Medulla oblongata (tissue), 1 donor: ENCODE results near the gene SOS2.
"Not testable (repeated sequence)": the region's sequence is repeated elsewhere in the genome, so short reads cannot be mapped to it uniquely, and the experiment has no call there.

Experiments used
- DNase-seq: peaks from one replicate; pipeline ENCODE4 v3.0.0-alpha.2; 2015; ENCODE audit errors: extremely low spot score

The SOS2 gene

GRCh38 chr14:50085570-50086320, 145.6 kb downstream of the SOS2 start:
- DNase-seq, result no peak

DNA sequence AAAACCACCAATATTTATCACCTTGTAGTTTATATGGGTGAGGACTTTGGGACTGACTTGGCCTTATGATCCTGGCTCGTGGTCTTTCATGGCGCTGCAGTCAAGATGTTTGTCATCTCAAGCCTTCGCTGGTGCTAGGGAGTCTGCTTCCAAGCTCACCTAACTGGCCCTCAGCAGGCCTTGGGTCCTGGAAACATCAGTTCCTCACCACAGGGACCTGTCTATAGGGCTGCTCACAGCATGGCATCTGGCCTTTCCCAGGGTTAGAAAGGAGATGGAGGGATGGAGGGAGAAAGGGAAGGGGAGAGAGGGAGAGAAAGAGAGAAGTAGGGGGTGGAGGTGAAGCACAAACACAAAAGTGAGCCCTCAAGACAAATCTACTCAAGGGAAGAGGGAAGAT, 146.7 kb downstream of the SOS2 start:
- no peak for DNase-seq

DNA sequence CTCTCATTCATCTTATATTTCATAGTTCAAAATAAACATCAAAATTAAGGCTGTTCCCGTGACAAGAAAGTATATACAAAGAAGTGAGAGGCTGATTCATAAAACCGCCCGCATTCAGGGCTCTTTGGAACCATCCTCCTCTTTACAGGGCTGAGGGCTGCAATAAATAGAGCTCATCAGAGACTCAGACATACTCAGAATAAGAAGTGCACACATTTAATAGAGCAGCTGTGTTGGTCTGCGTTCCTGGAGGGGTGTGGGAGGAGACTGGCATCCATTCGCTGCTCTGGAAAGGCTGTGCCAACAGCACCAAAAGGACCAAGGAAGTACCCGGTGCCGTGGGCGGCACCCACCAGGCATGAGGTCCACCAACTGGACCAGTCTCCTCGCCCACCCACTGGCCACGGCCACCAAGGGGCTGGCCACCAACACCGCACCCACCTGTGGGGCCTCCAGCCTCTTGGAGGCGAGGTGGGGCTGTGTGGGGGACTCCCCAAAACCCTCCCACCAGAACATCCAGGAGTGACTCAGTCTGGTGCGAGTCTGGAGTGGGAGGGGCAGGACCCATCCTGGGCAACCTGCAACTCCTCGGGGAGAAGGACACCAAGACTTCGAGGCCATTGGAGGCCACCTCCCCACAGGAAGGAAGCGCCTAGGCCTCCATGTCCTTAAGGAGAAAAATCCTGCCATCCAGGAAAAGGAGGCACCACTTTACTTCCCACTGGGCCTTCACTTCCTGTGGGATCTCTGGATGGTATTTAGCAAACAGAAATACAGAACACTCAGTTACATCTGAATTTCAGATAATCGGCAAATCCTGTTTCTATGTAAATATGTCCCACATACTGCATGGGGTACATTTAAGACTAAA, 147.7 kb downstream of the SOS2 start:
- DNase-seq, result no peak

DNA sequence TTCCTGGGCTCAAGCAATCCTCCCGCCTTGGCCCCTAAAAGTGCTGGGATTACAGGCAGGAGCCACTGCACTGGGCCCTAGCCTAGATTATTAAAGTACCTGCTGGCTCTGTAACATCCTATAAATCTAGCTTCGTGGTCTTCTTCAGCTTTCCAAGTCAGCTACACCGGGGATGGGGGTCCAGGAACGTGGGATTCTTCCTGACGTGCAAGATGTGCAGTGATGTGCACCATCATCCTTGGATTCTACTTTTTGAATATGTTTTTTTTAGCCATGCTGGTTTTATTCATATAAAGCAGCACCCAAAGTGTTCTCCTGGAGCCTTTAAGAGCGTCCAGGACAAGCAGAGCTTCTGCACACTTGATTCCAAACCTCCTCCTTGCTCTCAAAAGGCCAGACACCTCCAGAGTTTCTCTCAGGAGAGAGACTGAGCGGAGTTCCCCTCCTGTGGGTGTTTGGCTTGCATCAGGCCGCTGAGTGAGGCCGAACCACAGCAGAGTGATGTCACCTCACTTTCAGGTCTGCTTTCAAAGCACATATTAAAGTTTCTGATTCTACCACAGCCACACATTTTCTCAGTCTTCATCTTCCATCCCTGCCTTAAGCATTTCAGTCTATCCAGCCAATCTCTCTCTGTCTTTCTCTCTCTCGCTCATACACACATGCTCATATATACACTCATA, 148.5 kb downstream of the SOS2 start:
- no peak for DNase-seq

- DNase-seq, result no peak
Measured at GRCh38 chr14:50082308-50082742, 149.1 kb downstream of the SOS2 start.

- DNase-seq, result not testable (repeated sequence)
Measured at GRCh38 chr14:50079103-50079502, 152.3 kb downstream of the SOS2 start.

- not testable (repeated sequence) for DNase-seq
Measured at GRCh38 chr14:50073663-50074062, 157.7 kb downstream of the SOS2 start.

GRCh38 chr14:50072395-50072794, 159.0 kb downstream of the SOS2 start:
- DNase-seq, result no peak

- no peak for DNase-seq
Measured at GRCh38 chr14:50070840-50071548, 160.4 kb downstream of the SOS2 start.

DNA sequence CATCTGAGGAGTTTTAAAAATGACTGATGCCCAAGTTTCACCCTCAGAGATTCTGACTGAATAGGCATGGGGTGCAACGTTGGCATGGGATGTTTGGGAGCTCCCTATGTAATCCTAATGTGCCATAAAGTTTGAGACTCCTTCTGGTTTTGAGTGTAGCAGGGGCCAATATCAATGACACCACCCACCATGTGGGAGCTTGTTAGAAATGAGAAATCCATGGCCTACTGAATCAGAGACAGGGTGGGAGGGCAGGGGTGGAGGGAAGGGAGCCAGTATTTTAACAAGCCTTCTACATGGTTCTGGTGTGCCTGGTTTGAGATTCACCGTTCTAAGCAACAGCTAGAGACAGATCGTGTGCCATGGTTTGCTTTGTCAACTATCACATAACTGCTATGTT, 161.1 kb downstream of the SOS2 start:
- DNase-seq, result no peak

DNA sequence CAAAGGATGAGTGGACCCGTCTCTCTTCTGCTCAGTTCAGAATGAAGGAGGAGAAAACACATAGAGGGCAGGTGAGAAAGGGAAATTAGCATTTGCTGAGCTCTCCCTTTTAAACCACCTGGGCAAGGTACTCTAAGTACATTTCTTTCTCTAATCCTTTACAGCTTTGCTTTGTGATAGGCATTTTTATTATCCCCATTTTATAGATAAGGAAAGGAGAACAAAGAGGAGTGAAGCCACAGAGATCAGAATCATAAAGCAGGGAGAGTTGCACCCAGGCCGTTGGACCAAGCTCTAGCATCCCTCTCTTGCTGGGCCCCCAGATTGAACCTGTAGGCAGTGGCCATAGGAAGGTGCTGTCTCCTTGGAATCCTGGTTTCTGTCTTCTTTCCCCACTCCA, 162.1 kb downstream of the SOS2 start:
- no peak for DNase-seq

DNA sequence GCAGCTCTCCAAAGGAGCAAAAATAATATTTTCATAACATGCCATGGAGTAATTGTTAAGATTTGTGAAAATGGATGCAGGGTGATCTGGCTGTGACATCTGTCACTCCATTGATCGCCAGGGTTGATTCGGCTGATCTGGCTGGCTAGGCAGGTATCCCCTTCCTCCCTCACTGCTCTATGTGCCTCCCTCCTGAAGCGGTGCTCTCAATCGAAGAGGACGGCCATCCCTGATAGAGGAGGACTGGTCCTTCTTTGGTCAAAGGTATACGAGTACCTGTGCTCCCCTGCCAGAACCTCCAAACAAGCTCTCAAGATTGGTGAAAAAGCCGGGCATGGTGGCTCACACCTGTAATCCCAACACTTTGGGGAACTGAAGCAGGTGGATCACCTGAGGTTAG, 162.9 kb downstream of the SOS2 start:
- DNase-seq, result no peak

DNA sequence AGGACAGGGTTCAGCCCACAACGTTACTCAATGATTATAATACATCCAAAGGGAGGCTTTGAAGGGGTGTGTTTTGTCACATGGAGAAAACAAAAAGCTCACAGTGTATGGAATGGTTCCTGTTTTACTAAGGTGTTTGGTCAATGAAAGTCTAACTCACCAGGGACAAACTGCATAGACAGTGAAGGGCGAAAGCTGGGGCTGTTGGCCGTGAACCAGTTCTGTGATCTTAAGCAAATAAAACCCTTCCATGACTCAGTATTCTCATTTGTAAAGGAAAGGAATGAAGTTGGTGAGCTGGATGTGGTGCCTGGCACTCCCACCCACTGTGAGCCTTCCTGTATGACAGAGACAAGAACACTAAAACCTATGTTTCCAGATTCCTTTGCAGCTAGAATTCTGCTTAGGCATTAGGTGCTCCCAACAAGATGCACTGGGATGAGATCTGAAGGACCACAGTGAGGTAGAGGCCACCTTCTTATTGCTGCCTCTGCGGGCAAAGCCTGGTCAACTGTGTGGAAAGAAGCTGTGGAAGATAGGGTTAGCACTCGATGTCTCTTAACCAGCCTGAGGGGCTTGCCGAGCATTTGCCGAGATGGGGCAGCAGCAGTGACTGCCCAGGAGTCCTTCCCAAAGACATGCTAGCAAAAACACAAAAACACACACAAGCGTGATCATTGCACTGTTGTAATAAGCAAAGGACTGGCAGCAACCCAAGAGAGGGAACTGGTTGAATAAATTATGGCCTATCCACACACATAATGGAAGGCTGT, 163.5 kb downstream of the SOS2 start:
- DNase-seq, result no peak
